ENCODE results near the gene KAZN.
A peak's percentile ranks its signal among the peaks of the same experiment; 100 is the strongest.

The KAZN gene

GRCh38 chr1:14728516-14728915, 130.0 kb downstream of the KAZN start:
- H4K20me1 ChIP-seq (ENCODE audit: insufficient read depth, low read length): no peaks in the 10 kb centered on the region
- TF ChIP-seq EZH2 (optimal IDR thresholded peaks at IDR 0.05; ENCODE audit: low read depth, low read length) (no peak), EZH2phosphoT487 (IDR thresholded peaks at IDR 0.05; ENCODE audit: low read length) (no peak), CTCF (IDR thresholded peaks at IDR 0.05; ENCODE audit: low read length) (no peak)
- no peak overlapping the region for H3K4me3 ChIP-seq (ENCODE audit: low read length)
- no peaks in the 10 kb centered on the region for H3K9me2 ChIP-seq (replicated peaks; ENCODE audit: insufficient read depth, low read length)
- H3K27ac ChIP-seq (ENCODE audit: low read length): no peak overlapping the region
- no peak overlapping the region for H3K4me2 ChIP-seq (ENCODE audit: low read depth, low read length)
- no peak overlapping the region for H2AFZ ChIP-seq (ENCODE audit: low read length)
- no peaks in the 10 kb centered on the region for H3F3A ChIP-seq (ENCODE audit: insufficient read depth, low read length)
- H3K36me3 ChIP-seq (replicated peaks; ENCODE audit: insufficient read depth, low read length): no peaks in the 10 kb centered on the region
- H3K79me2 ChIP-seq (ENCODE audit: low read length): no peaks in the 10 kb centered on the region
- H3K27me3 ChIP-seq (replicated peaks; ENCODE audit: insufficient read depth, low read length): no peaks in the 10 kb centered on the region
- H3K9ac ChIP-seq (ENCODE audit: low read length): no peak overlapping the region
- no peak for DNase-seq
- no peaks in the 10 kb centered on the region for H3K4me1 ChIP-seq (ENCODE audit: low read length)
- H3K9me3 ChIP-seq (replicated peaks; ENCODE audit: insufficient read depth, low read length): no peaks in the 10 kb centered on the region

- Histone ChIP-seq H2AFZ (ENCODE audit: low read length) (no peak overlapping the region), H3K27ac (ENCODE audit: low read length) (no peak overlapping the region), H3K36me3 (replicated peaks; ENCODE audit: insufficient read depth, low read length) (no peaks in the 10 kb centered on the region), H3K4me2 (ENCODE audit: low read depth, low read length) (peak overlapping the region; percentile 32; the same call in 1 of the 2 replicates), H3K9ac (ENCODE audit: low read length) (no peak overlapping the region), H3K79me2 (ENCODE audit: low read length) (no peaks in the 10 kb centered on the region), H3K4me1 (ENCODE audit: low read length) (no peaks in the 10 kb centered on the region), H3K9me3 (replicated peaks; ENCODE audit: insufficient read depth, low read length) (no peaks in the 10 kb centered on the region), H3K4me3 (ENCODE audit: low read length) (no peak overlapping the region), H3K27me3 (replicated peaks; ENCODE audit: insufficient read depth, low read length) (no peaks in the 10 kb centered on the region), H4K20me1 (ENCODE audit: insufficient read depth, low read length) (no peaks in the 10 kb centered on the region), H3F3A (ENCODE audit: insufficient read depth, low read length) (no peaks in the 10 kb centered on the region), H3K9me2 (replicated peaks; ENCODE audit: insufficient read depth, low read length) (no peaks in the 10 kb centered on the region)
- DNase-seq: no peak
- no peak for TF ChIP-seq EZH2phosphoT487 (IDR thresholded peaks at IDR 0.05; ENCODE audit: low read length)
- TF ChIP-seq CTCF (IDR thresholded peaks at IDR 0.05; ENCODE audit: low read length): no peak
- no peak for TF ChIP-seq EZH2 (optimal IDR thresholded peaks at IDR 0.05; ENCODE audit: low read depth, low read length)
Measured at GRCh38 chr1:14732728-14733047, 134.2 kb downstream of the KAZN start.

- no peaks in the 10 kb centered on the region for H3K9me3 ChIP-seq (replicated peaks; ENCODE audit: insufficient read depth, low read length)
- no peaks in the 10 kb centered on the region for H3K79me2 ChIP-seq (ENCODE audit: low read length)
- H3K4me2 ChIP-seq (ENCODE audit: low read depth, low read length): peak overlapping the region; percentile 32; the same call in 1 of the 2 replicates
- H3K36me3 ChIP-seq (replicated peaks; ENCODE audit: insufficient read depth, low read length): no peaks in the 10 kb centered on the region
- no peak overlapping the region for H3K27ac ChIP-seq (ENCODE audit: low read length)
- H3K4me3 ChIP-seq (ENCODE audit: low read length): no peak overlapping the region
- H2AFZ ChIP-seq (ENCODE audit: low read length): no peak overlapping the region
- H3F3A ChIP-seq (ENCODE audit: insufficient read depth, low read length): no peaks in the 10 kb centered on the region
- no peak for TF ChIP-seq EZH2phosphoT487 (IDR thresholded peaks at IDR 0.05; ENCODE audit: low read length)
- no peaks in the 10 kb centered on the region for H3K4me1 ChIP-seq (ENCODE audit: low read length)
- no peaks in the 10 kb centered on the region for H3K27me3 ChIP-seq (replicated peaks; ENCODE audit: insufficient read depth, low read length)
- peak; percentile 40 for DNase-seq
- no peak overlapping the region for H3K9ac ChIP-seq (ENCODE audit: low read length)
- no peaks in the 10 kb centered on the region for H3K9me2 ChIP-seq (replicated peaks; ENCODE audit: insufficient read depth, low read length)
- H4K20me1 ChIP-seq (ENCODE audit: insufficient read depth, low read length): no peaks in the 10 kb centered on the region
Measured at GRCh38 chr1:14733048-14733778, 134.7 kb downstream of the KAZN start.

GRCh38 chr1:14733779-14734140, 135.3 kb downstream of the KAZN start:
- H3K36me3 ChIP-seq (replicated peaks; ENCODE audit: insufficient read depth, low read length): no peaks in the 10 kb centered on the region

More at GRCh38 chr1:14733779-14734140, 135.3 kb downstream of the KAZN start:
- Histone ChIP-seq H3K9ac (ENCODE audit: low read length) (no peak overlapping the region), H4K20me1 (ENCODE audit: insufficient read depth, low read length) (no peaks in the 10 kb centered on the region), H3K79me2 (ENCODE audit: low read length) (no peaks in the 10 kb centered on the region), H3K27ac (ENCODE audit: low read length) (no peak overlapping the region), H3K27me3 (replicated peaks; ENCODE audit: insufficient read depth, low read length) (no peaks in the 10 kb centered on the region), H3K4me3 (ENCODE audit: low read length) (no peak overlapping the region), H3K9me2 (replicated peaks; ENCODE audit: insufficient read depth, low read length) (no peaks in the 10 kb centered on the region), H3F3A (ENCODE audit: insufficient read depth, low read length) (no peaks in the 10 kb centered on the region), H2AFZ (ENCODE audit: low read length) (no peak overlapping the region), H3K4me1 (ENCODE audit: low read length) (no peaks in the 10 kb centered on the region), H3K4me2 (ENCODE audit: low read depth, low read length) (no peak overlapping the region; the same call in 1 of the 2 replicates), H3K9me3 (replicated peaks; ENCODE audit: insufficient read depth, low read length) (no peaks in the 10 kb centered on the region)
- no peak for TF ChIP-seq EZH2 (optimal IDR thresholded peaks at IDR 0.05; ENCODE audit: low read depth, low read length)
- no peak for TF ChIP-seq EZH2phosphoT487 (IDR thresholded peaks at IDR 0.05; ENCODE audit: low read length)
- no peak for TF ChIP-seq CTCF (IDR thresholded peaks at IDR 0.05; ENCODE audit: low read length)
- DNase-seq: no peak

All from MM.1S (cell line).